Regular cardiac myocyte (primary cell): ENCODE measurements around the gene UFSP2. TPM values are rescaled to one million over a fixed set of nuclear protein-coding genes. Genes with fewer than 3 reads are reported as not detected.

Experiments used
- total RNA-seq: library from RNA; depleted of rRNA; stranded (reverse); fragments of >200 nt; gene quantifications from 2 replicates; pipeline ENCODE4 v1.2.3, GENCODE V29; 2014

UFSP2 gene
- 41.2 and 53.1 TPM in 2 replicates for total RNA-seq

GRCh38 chr4:185425647-185426352 lies at the start of gene UFSP2:
UFSP2 (minus strand) TSS chr4:185425964; CDS start chr4:185425868, 96 bp downstream.

GRCh38 chr4:185471235-185472102 lies 45.7 kb upstream of the UFSP2 start, which contains the start of gene CCDC110:
CCDC110 (minus strand) TSS chr4:185471733; CDS start chr4:185471683, 50 bp downstream.

GRCh38 chr4:185396724-185397385 lies 28.9 kb downstream of the UFSP2 start, which contains the start of gene ANKRD37:
ANKRD37 (plus strand) TSS chr4:185396841; CDS start chr4:185396924, 83 bp downstream.

GRCh38 chr4:185395238-185395955 lies 30.4 kb downstream of the UFSP2 start, which contains the start of gene LRP2BP:
LRP2BP (minus strand) TSS chr4:185395924; CDS start chr4:185378186, 17,738 bp downstream.

Other genes starting within 250 kb of the UFSP2 start
- gene CFAP97, start 222.0 kb downstream of the UFSP2 start, total RNA-seq: 45.2 and 45.9 TPM in 2 replicates
- 52.0 and 89.1 TPM in 2 replicates for gene SNX25, start 216.4 kb downstream of the UFSP2 start, total RNA-seq
- 0.58 and 0.85 TPM in 2 replicates for gene LRP2BP, start 30.0 kb downstream of the UFSP2 start, total RNA-seq
- 15.3 and 41.2 TPM in 2 replicates for gene ANKRD37, start 29.1 kb downstream of the UFSP2 start, total RNA-seq
- gene CCDC110, start 45.8 kb upstream of the UFSP2 start, total RNA-seq: 2.3 and 20.3 TPM in 2 replicates
- 54.6 and 322 TPM in 2 replicates for gene PDLIM3, start 109.5 kb upstream of the UFSP2 start, total RNA-seq